Heart left ventricle (tissue), 13 donors: ENCODE results near the gene IMPDH2.

Experiments used
- CTCF ChIP-seq, 12 donors: fragments of 200-600 bp; sonication (generic) in 4 of 12; IDR thresholded peaks; one replicate each; pipeline versions ENCODE4 v1.5.0 to v1.8.0; 2018 to 2022; ENCODE audit warnings: antibody characterized with exemption in 12 of 12, mild to moderate bottlenecking in 5 of 12
- POLR2A ChIP-seq, 2 donors: fragments of 450-650 bp; IDR thresholded peaks; one replicate each; pipeline ENCODE4 v1.6.1; 2017; ENCODE audit warnings: antibody characterized with exemption in 2 of 2, mild to moderate bottlenecking in 2 of 2, moderate library complexity in 2 of 2
- donor health status: ischemic (EF 13 %, LVEDD 7.1; RV severe dilation, severe dysfunction).
- donor health status: DM: no; HTN: yes; CAD: no.
- donor health status: DM: no; HTN: no; CAD: no.
- donor health status: ischemic (EF 25% LVEDD 6.9; RV normal size, moderate dysfunction).
- donor health status: ischemic (EF 25% LVEDD 5.7; RV mildly dilated, moderate dysfunction).
- donor health status: ischemic (EF 35%, LVEDD 5.7; RV mildly dilated, moderate dysfunction).
- donor health status: nonischemic (EF 11% LVEDD 7.7; RV severe dilation, severe dysfunction).
- donor health status: DM: yes; HTN: yes; CAD: no.
- donor health status: PGD.
- donor health status: ischemic (EF 29% LVEDD 5.4; RV normal size, mild dysfunction).
- donor health status: nonischemic (EF 23%, LVEDD 6.1; RV moderate dilation, normal function).

- TF ChIP-seq CTCF (IDR thresholded peaks at IDR 0.05) = no peak
- TF ChIP-seq POLR2A (IDR thresholded peaks at IDR 0.05) = no peak
These were observed 8.6 kb downstream of the IMPDH2 start for GRCh38 chr3:49020330-49021212.
